ENCODE data around the gene HTR7.

GRCh38 chr10:90888387-90888786, 30.5 kb upstream of the HTR7 start:
- TF ChIP-seq CTCF (IDR thresholded peaks at IDR 0.05; ENCODE audit: borderline replicate concordance, extremely low read depth, low read length, poor library complexity, severe bottlenecking) (no peak), EZH2 (IDR thresholded peaks at IDR 0.05; ENCODE audit: borderline replicate concordance, low read depth, low read length, severe bottlenecking) (no peak)

Data from DND-41 (cell line).